Left colon (tissue), 2 donors: ENCODE measurements around the gene IL12RB2. TPM values are rescaled to one million over a fixed set of nuclear protein-coding genes. Genes with fewer than 3 reads are reported as not detected.

Experiments used
- ATAC-seq: fragments of 200-7000 bp; cut with Tn5 transposase; one replicate; pipeline ENCODE4 v1.9.1; 2020; ENCODE audit warnings: mild to moderate bottlenecking, moderate library complexity
- DNase-seq, 2 donors: peaks; one replicate each; pipeline ENCODE4 v3.0.0-alpha.2; 2020
- intact Hi-C, 2 donors: fragments of 100-400 bp; cut with DNase I in 1 of 2; cut with micrococcal nuclease in 1 of 2; formaldehyde crosslinking; loops; one replicate each; pipeline versions ENCODE4 v1.11.2 to v1.14.0; 2022; cut with DNase I, micrococcal nuclease
- long read RNA-seq: library from polyadenylated mRNA; unstranded; transcript quantifications from one replicate; pipeline ENCODE4 v2.0.0, GENCODE V29; 2021
- total RNA-seq, 2 donors: library from RNA; stranded (reverse); fragmentation: NEBNext Ultra II Directional; extraction: Animal tissue kit (Norgen Biotek cat#: 25700); gene quantifications; one replicate each; pipeline ENCODE4 v1.2.1, GENCODE V29; 2021
- donor health status: DM: no; HTN: no; CAD: no.
- donor health status: DM: yes; HTN: yes; CAD: no.

The IL12RB2 gene
- under 1 TPM; 0.82 to 0.95 TPM for total RNA-seq
- long read RNA-seq, partial matches to known transcripts: 0 of 1 reads
- long read RNA-seq, other reads (novel, unspliced or antisense): 1 of 1 reads

- ATAC-seq: peak; percentile 84
- peak in 1 of 2 donors; percentile 27 for DNase-seq
- intact Hi-C loops: no loop called here
These were observed at the start of gene IL12RB2 for GRCh38 chr1:67307251-67308060. Gene IL12RB2, plus strand, starts transcription at chr1:67307873. Its CDS starts 12,496 bp downstream, at chr1:67320369.

- intact Hi-C loops: no loop called here
- no peak for DNase-seq
These were observed 46.0 kb upstream of the IL12RB2 start for GRCh38 chr1:67261680-67262079.

GRCh38 chr1:67262735-67263134 is 44.9 kb upstream of the IL12RB2 start:
- intact Hi-C loops: no loop called here
- no peak for ATAC-seq
- no peak for DNase-seq

More at GRCh38 chr1:67261680-67262079, 46.0 kb upstream of the IL12RB2 start:
- ATAC-seq: no peak

- ATAC-seq: no peak
- DNase-seq: no peak
- intact Hi-C loops: no loop called here
These were observed 43.5 kb upstream of the IL12RB2 start for GRCh38 chr1:67264152-67264551.

- ATAC-seq (no peak), DNase-seq (no peak)
These were observed 42.8 kb upstream of the IL12RB2 start for GRCh38 chr1:67264899-67265298.

GRCh38 chr1:67269061-67269460 is 38.6 kb upstream of the IL12RB2 start:
- DNase-seq (no peak), ATAC-seq (no peak)
- intact Hi-C loops: no loop called here

More at GRCh38 chr1:67264899-67265298, 42.8 kb upstream of the IL12RB2 start:
- intact Hi-C loops: no loop called here

GRCh38 chr1:67270541-67270940 is 37.1 kb upstream of the IL12RB2 start:
- ATAC-seq: no peak
- intact Hi-C loops: no loop called here
- DNase-seq: no peak

- DNase-seq (no peak), ATAC-seq (no peak)
- intact Hi-C loops: no loop called here
These were observed 34.1 kb upstream of the IL12RB2 start for GRCh38 chr1:67273591-67273990.

- DNase-seq (no peak), ATAC-seq (no peak)
- intact Hi-C loops: no loop called here
These were observed 32.9 kb upstream of the IL12RB2 start for GRCh38 chr1:67274623-67275325.

GRCh38 chr1:67280696-67281095 is 27.0 kb upstream of the IL12RB2 start:
- intact Hi-C loops: no loop called here
- DNase-seq (no peak), ATAC-seq (peak; percentile 71)

GRCh38 chr1:67281244-67281643 is 26.4 kb upstream of the IL12RB2 start:
- intact Hi-C loops: no loop called here
- ATAC-seq (peak; percentile 85), DNase-seq (no peak)

- DNase-seq (no peak), ATAC-seq (no peak)
- intact Hi-C loops: no loop called here
These were observed 21.7 kb upstream of the IL12RB2 start for GRCh38 chr1:67285780-67286488.

- ATAC-seq: no peak
- intact Hi-C loops: no loop called here
These were observed 17.4 kb upstream of the IL12RB2 start for GRCh38 chr1:67290236-67290635.

GRCh38 chr1:67294836-67295617 is 12.6 kb upstream of the IL12RB2 start:
- ATAC-seq: no peak
- intact Hi-C loops: no loop called here
- no peak for DNase-seq

More at GRCh38 chr1:67290236-67290635, 17.4 kb upstream of the IL12RB2 start:
- no peak for DNase-seq

- ATAC-seq: no peak
- intact Hi-C loops: no loop called here
These were observed 8.9 kb upstream of the IL12RB2 start for GRCh38 chr1:67298762-67299161.

GRCh38 chr1:67299296-67299695 is 8.4 kb upstream of the IL12RB2 start:
- DNase-seq: no peak
- no peak for ATAC-seq
- intact Hi-C loops: no loop called here

More at GRCh38 chr1:67298762-67299161, 8.9 kb upstream of the IL12RB2 start:
- DNase-seq: no peak

GRCh38 chr1:67300561-67300960 is 7.1 kb upstream of the IL12RB2 start:
- intact Hi-C loops: no loop called here
- DNase-seq: no peak
- ATAC-seq: no peak

GRCh38 chr1:67304023-67304422 is 3.6 kb upstream of the IL12RB2 start:
- ATAC-seq (no peak), DNase-seq (no peak)
- intact Hi-C loops: no loop called here

- ATAC-seq (no peak), DNase-seq (no peak)
- intact Hi-C loops: no loop called here
These were observed 1.1 kb upstream of the IL12RB2 start for GRCh38 chr1:67306547-67306946.
